22Rv1 (cell line): Measurements from ENCODE around the gene WDR44.
"Not testable (repeated sequence)": the region's sequence is repeated elsewhere in the genome, so short reads cannot be mapped to it uniquely, and the experiment has no call there.

ENCODE experiments used
- H3K27ac ChIP-seq: fragments of 450-650 bp; 2 replicates; pipeline ENCODE4 v1.5.1; 2017
- ZFX ChIP-seq: fragments of 450-650 bp; IDR thresholded peaks from 2 replicates; pipeline ENCODE4 v1.6.1; 2017; ENCODE audit warnings: antibody characterized with exemption, borderline replicate concordance
- TF ChIP-seq, protein P1 (sequence below): fragments of 450-650 bp; IDR thresholded peaks from 2 replicates; pipeline ENCODE4 v1.5.1; 2017; ENCODE audit warnings: mild to moderate bottlenecking

WDR44 gene

DNA sequence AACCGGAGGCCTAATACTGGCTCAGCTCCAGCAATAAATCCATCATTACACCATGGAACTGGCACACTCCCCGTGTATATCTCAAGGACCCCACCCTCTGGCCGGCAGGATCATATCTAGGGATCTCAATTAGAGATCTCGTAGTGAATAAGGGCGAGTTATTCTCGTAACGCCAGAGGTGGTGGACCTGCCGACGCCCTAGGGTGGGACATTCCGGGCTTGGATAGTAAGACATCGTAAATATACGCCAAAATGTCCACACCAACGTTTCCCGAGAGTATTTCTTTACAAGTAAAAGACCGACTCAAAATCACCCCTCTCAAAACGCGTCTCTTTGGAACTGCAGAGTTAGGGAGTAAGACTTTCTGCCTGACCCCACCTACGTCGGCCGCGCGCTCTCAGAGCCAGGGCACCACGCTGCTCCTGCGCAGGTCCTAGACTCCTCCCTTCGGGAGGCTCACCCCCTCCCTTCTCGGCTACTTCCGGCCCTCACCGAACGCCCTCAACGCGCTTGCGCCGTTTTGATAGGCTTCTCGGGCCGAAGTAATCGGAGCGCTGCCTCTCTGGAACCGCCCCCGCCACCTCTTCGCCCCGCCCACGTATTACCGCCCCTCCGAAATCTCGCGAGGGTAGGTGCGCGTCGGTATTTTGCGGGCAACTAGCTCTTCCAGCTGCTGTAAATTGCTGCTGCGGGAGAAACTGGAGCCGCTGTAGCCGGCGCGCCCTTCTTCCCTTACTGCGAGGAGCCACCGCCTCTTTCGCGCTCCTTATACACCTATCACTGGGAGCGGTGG lies at the start of gene WDR44:
TSS of gene WDR44 (plus strand) at position 643 of the 794 bp plus-strand sequence. CDS start 398 bp downstream, outside the sequence.
- peak within 1 kb of the TSS; percentile 94 for H3K27ac ChIP-seq

GRCh38 chrX:118305827-118306226 lies 40.1 kb upstream of the WDR44 start:
- H3K27ac ChIP-seq = not testable (repeated sequence)

More for the DNA sequence above, at the start of gene WDR44:
- no peak for TF ChIP-seq ZFX
- TF ChIP-seq, protein P1, sequence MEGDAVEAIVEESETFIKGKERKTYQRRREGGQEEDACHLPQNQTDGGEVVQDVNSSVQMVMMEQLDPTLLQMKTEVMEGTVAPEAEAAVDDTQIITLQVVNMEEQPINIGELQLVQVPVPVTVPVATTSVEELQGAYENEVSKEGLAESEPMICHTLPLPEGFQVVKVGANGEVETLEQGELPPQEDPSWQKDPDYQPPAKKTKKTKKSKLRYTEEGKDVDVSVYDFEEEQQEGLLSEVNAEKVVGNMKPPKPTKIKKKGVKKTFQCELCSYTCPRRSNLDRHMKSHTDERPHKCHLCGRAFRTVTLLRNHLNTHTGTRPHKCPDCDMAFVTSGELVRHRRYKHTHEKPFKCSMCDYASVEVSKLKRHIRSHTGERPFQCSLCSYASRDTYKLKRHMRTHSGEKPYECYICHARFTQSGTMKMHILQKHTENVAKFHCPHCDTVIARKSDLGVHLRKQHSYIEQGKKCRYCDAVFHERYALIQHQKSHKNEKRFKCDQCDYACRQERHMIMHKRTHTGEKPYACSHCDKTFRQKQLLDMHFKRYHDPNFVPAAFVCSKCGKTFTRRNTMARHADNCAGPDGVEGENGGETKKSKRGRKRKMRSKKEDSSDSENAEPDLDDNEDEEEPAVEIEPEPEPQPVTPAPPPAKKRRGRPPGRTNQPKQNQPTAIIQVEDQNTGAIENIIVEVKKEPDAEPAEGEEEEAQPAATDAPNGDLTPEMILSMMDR = no peak

GRCh38 chrX:118315529-118315928 lies 30.4 kb upstream of the WDR44 start:
- TF ChIP-seq ZFX = no peak
- TF ChIP-seq, protein P1 = no peak
- H3K27ac ChIP-seq = no peak overlapping the region

- no peak overlapping the region for H3K27ac ChIP-seq
- TF ChIP-seq, protein P1 = no peak
- no peak for TF ChIP-seq ZFX
Observed at GRCh38 chrX:118324588-118324987, 21.3 kb upstream of the WDR44 start.

- TF ChIP-seq, protein P1 = peak; percentile 38
- no peak for TF ChIP-seq ZFX
Observed at GRCh38 chrX:118325453-118325852, 20.5 kb upstream of the WDR44 start.

DNA sequence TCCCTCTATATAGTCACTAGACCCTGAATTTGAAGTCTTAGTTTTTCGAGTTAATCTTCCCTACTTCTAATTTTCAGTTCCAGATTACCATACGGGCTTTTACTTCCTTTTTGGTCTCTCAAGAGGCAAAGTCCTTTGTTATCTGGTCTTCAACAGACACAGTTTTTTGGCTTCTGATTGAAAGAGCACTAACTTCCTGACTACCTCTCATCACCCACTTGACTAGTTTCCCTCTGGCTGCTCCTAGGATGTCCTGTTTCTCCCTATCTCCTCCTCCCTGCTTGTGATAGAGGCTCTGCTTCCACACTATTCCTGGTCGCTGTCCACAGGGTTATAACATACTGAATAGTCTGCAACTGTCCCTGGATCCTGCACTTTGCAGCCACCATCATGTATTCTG lies 16.7 kb upstream of the WDR44 start:
- TF ChIP-seq, protein P1 = no peak
- no peak for TF ChIP-seq ZFX
- no peak overlapping the region for H3K27ac ChIP-seq

More at GRCh38 chrX:118325453-118325852, 20.5 kb upstream of the WDR44 start:
- H3K27ac ChIP-seq = no peak overlapping the region

DNA sequence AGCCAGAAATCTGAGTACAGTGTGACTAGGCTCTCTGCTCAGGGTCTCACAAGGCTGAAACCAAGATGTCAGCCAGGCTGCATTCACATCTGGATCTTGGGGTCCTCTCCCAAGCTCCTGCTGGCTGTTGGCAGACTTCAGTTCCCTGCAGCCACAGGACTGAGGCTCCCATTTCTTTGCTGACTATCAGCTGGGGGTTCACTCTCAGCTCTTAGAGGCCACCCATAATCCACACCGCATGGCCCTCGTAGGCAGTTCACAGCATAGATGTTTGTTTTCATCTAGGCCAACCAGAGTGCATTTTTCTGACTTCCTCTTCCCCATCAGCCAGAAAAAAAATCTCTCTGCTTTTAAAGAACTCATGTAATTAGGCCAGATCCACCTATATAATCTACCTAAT lies 8.2 kb upstream of the WDR44 start:
- TF ChIP-seq, protein P1 = no peak
- TF ChIP-seq ZFX = no peak
- H3K27ac ChIP-seq = no peak overlapping the region
